Progenitor cell of endocrine pancreas (in vitro differentiated cells): ENCODE data around the gene BCAS3. TPM values are rescaled to one million over a fixed set of nuclear protein-coding genes. Genes with fewer than 3 reads are reported as not detected.

Experiments
- DNase-seq: peaks from one replicate; pipeline ENCODE4 v3.0.0; 2021; ENCODE audit warnings: low spot score; ENCODE audit not compliant: unreplicated experiment
- H3K27ac Mint-ChIP-seq: 2 replicates; pipeline ENCODE4 v1.8.0; 2021; ENCODE audit warnings: mild to moderate bottlenecking, moderate library complexity, mixed read lengths
- H3K27me3 Mint-ChIP-seq: 2 replicates; pipeline ENCODE4 v1.8.0; 2021; ENCODE audit warnings: mixed read lengths
- H3K36me3 Mint-ChIP-seq: 2 replicates; pipeline ENCODE4 v1.8.0; 2022; ENCODE audit warnings: mixed read lengths; ENCODE audit not compliant: insufficient read depth
- H3K4me1 Mint-ChIP-seq: 2 replicates; pipeline ENCODE4 v1.8.0; 2021; ENCODE audit warnings: low read depth, mixed read lengths
- H3K4me3 Mint-ChIP-seq: 2 replicates; pipeline ENCODE4 v1.8.0; 2021; ENCODE audit warnings: low read depth, mild to moderate bottlenecking, moderate library complexity, mixed read lengths
- H3K9me3 Mint-ChIP-seq: 2 replicates; pipeline ENCODE4 v1.8.0; 2021; ENCODE audit warnings: low read depth, mixed read lengths
- total RNA-seq: library from RNA; stranded (reverse); gene quantifications from 2 replicates; pipeline ENCODE4 v1.2.1, GENCODE V29; 2021
- TF ChIP-seq, protein P1 (sequence below): fragments of 200-600 bp; sonication (generic); IDR thresholded peaks from one replicate; pipeline ENCODE4 v1.5.0; 2021; ENCODE audit warnings: antibody characterized with exemption, mild to moderate bottlenecking; ENCODE audit not compliant: unreplicated experiment

BCAS3 gene
- total RNA-seq, 1 donor from 2014 or later: 36.1 TPM

DNA sequence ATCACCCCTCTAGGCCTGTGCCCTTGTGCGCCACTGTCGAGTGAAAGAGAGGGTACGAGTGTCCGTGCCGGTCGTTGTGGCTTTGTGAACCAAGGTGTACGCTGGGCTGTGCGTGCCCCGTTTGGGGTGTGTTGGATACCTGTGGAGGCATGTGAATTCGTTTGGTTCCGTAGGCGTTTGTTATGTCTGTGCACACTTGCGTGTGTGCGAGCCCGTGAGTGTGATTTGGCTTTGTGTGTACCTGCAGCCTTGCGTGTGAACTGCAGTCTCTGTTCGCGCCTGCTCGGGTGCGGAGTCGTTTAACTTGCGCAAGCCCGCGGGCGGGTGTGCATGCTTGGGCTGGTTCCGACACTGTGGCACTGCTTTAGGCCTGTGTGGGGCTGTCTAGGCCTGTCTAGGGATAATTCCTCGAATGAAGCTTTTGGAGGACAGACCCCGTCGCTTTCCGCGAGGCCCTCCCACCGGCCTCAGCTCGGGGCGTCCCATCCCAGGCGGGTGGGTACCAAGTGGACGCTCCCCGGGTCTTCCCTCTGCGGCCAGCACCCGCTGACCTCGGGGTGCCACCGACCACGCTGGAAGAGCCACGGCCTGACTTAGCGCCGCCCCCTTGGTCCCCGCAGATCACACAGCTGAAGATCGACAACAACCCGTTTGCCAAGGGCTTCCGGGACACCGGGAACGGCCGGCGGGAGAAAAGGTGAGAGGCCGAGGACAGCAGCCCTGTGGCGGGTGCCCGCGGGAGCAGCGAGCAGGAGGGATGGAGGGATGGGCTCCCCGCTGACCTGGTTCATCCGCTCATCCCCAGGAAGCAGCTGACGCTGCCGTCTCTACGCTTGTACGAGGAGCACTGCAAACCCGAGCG, 726.4 kb downstream of the BCAS3 start:
- Mint-ChIP-seq H3K36me3 (no peaks in the 10 kb centered on the region), H3K4me3 (peak overlapping the region; percentile 33), H3K9me3 (no peaks in the 10 kb centered on the region), H3K27me3 (peaks cover 75% of the 10 kb centered on the region), H3K27ac (no peak overlapping the region), H3K4me1 (peaks cover 8% of the 10 kb centered on the region)
- DNase-seq: no peak
- TF ChIP-seq, protein P1, sequence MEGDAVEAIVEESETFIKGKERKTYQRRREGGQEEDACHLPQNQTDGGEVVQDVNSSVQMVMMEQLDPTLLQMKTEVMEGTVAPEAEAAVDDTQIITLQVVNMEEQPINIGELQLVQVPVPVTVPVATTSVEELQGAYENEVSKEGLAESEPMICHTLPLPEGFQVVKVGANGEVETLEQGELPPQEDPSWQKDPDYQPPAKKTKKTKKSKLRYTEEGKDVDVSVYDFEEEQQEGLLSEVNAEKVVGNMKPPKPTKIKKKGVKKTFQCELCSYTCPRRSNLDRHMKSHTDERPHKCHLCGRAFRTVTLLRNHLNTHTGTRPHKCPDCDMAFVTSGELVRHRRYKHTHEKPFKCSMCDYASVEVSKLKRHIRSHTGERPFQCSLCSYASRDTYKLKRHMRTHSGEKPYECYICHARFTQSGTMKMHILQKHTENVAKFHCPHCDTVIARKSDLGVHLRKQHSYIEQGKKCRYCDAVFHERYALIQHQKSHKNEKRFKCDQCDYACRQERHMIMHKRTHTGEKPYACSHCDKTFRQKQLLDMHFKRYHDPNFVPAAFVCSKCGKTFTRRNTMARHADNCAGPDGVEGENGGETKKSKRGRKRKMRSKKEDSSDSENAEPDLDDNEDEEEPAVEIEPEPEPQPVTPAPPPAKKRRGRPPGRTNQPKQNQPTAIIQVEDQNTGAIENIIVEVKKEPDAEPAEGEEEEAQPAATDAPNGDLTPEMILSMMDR: no peak

DNA sequence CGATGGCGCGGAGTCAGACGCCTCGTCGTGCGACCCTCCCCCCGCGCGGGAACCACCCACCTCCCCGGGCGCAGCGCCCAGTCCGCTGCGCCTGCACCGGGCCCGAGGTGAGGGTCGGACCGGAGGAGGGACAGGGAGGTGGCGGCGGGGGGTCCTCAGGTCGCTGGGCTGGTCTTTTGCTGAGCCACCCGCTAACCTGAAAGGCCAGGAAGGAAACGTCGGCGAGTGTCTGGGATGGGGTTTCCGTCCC, 726.9 kb downstream of the BCAS3 start:
- no peak overlapping the region for H3K4me3 Mint-ChIP-seq
- peaks cover 73% of the 10 kb centered on the region for H3K27me3 Mint-ChIP-seq
- TF ChIP-seq, protein P1: no peak
- H3K4me1 Mint-ChIP-seq: peaks cover 8% of the 10 kb centered on the region
- H3K27ac Mint-ChIP-seq: no peak overlapping the region
- no peaks in the 10 kb centered on the region for H3K9me3 Mint-ChIP-seq
- DNase-seq: no peak
- H3K36me3 Mint-ChIP-seq: no peaks in the 10 kb centered on the region

DNA sequence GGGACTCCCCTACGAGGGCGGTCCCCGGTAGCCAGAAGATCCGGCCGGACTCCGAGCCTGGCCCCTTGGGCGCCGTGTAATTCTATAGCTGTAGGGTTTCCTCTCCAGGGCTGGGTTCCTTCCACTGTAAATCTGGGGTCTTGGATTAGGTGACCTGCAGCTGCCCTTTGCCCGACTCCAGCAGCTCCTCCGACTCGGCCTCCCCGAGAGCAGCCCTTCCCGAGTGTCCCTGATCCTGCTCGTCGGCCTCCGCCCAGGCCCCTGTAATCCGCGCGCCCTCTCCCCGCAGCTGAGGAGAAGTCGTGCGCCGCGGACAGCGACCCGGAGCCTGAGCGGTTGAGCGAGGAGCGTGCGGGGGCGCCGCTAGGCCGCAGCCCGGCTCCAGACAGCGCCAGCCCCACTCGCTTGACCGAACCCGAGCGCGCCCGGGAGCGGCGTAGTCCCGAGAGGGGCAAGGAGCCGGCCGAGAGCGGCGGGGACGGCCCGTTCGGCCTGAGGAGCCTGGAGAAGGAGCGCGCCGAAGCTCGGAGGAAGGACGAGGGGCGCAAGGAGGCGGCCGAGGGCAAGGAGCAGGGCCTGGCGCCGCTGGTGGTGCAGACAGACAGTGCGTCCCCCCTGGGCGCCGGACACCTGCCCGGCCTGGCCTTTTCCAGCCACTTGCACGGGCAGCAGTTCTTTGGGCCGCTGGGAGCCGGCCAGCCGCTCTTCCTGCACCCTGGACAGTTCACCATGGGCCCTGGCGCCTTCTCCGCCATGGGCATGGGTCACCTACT, 727.4 kb downstream of the BCAS3 start:
- no peaks in the 10 kb centered on the region for H3K36me3 Mint-ChIP-seq
- H3K9me3 Mint-ChIP-seq: no peaks in the 10 kb centered on the region
- H3K4me1 Mint-ChIP-seq: peaks cover 8% of the 10 kb centered on the region
- no peak overlapping the region for H3K27ac Mint-ChIP-seq
- H3K4me3 Mint-ChIP-seq: no peak overlapping the region
- DNase-seq: no peak
- TF ChIP-seq, protein P1: peak; percentile 15
- peaks cover 77% of the 10 kb centered on the region for H3K27me3 Mint-ChIP-seq

DNA sequence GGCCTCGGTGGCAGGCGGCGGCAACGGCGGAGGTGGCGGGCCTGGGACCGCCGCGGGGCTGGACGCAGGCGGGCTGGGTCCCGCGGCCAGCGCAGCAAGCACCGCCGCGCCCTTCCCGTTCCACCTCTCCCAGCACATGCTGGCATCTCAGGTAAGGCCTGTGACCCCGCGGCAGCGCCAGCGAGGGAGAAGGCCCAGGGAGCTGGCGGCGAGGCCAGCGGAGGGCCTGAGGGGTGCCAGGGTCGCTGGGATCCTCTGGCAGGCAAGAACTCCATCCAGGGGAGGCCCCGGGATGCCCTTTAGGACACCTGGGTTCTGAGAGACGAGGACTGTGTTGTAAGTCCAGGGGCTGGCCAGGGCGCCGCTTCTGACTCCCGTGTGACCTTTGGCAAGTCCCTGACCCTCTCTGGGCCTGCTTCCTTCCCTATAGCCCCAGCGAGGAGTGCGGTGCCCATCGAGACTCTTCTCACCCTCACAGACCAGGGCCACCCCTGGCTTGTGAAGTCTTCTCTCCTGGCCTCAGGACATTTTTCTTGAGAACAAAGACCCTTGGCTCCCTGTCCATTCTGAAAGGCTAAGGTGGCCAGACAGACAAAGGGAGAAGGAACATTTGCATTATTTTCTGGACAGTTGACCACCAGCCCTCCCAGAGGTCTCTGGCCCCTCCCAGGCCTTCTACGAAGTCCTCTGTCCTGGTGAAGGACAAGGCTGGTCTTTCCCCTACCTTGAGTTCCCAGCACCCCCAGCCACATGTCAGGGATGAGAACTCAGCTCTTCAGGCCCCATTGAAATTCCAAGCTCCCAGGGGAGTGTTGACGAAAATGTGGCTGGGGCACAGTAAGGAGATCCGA, 728.3 kb downstream of the BCAS3 start:
- Mint-ChIP-seq H3K4me1 (peaks cover 8% of the 10 kb centered on the region), H3K36me3 (no peaks in the 10 kb centered on the region), H3K27ac (no peak overlapping the region), H3K4me3 (no peak overlapping the region), H3K9me3 (no peaks in the 10 kb centered on the region), H3K27me3 (peaks cover 78% of the 10 kb centered on the region)
- no peak for DNase-seq
- TF ChIP-seq, protein P1: no peak

DNA sequence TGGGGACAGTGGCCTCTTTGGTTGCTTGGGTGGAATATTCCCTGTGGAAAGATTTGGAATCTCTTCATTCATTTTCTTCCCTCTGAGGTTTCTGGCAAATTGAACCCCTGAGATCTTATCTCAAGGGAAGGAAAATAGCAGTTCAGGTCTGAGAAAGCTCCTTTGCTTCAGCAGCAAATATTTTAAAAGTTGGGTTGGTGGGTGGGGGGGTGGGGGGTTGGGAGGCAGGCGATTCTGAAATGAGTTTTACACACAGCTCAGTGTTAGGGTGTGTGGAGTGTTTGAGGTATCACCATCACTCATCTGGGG, 728.8 kb downstream of the BCAS3 start:
- peaks cover 73% of the 10 kb centered on the region for H3K27me3 Mint-ChIP-seq
- no peak overlapping the region for H3K27ac Mint-ChIP-seq
- H3K4me3 Mint-ChIP-seq: no peak overlapping the region
- TF ChIP-seq, protein P1: no peak
- no peak for DNase-seq
- no peaks in the 10 kb centered on the region for H3K36me3 Mint-ChIP-seq
- H3K4me1 Mint-ChIP-seq: peaks cover 8% of the 10 kb centered on the region
- no peaks in the 10 kb centered on the region for H3K9me3 Mint-ChIP-seq
